GM21360 (cell line): Measurements from ENCODE around the gene HELT.
"Not testable (repeated sequence)": the region's sequence is repeated elsewhere in the genome, so short reads cannot be mapped to it uniquely, and the experiment has no call there.

Experiments used
- ATAC-seq: cut with Tn5 transposase; IDR thresholded peaks from one replicate; pipeline ENCODE4 v1.9.1; 2021; ENCODE audit warnings: mild to moderate bottlenecking, moderate library complexity; ENCODE audit not compliant: unreplicated experiment

Gene HELT

GRCh38 chr4:185035284-185035683 lies 17.0 kb downstream of the HELT start:
- ATAC-seq = no peak

GRCh38 chr4:185036019-185036418 lies 17.7 kb downstream of the HELT start:
- ATAC-seq = no peak

GRCh38 chr4:185036842-185037241 lies 18.6 kb downstream of the HELT start:
- no peak for ATAC-seq

DNA sequence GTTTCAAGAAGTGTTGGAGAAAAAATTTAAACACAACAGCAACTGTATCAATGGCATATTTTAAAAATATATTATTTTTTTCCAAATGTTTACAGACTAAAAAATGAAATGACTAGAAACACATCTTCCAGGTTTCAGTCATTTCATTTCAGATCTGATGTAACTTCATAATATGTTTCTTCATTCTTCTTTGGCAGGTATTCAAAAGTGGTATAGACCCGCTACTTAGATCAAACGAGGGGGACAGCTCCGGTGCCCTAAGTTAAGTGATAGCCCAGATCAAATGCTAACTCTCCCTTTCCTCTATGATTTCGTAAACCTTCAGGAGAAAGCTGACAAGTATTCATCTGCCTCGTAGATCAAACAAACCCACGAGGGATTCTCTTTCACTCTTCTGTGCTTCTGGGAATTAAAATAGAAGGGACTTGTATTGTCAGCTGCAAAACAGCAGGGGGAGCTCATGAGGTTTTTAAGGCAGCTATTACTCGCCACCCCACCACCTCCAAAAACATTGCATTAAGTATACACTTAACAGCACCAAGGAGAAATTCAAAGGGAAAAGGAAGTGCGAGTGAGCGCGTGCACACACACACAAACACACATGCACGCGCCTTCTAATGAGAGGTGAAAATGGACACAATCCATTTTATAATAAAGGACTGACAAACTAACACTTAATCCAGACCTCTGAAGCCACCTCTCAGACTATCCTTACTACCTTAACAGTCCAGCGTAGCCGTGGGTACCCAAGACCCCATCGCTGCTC lies 21.4 kb downstream of the HELT start:
- ATAC-seq = peak; percentile 80

GRCh38 chr4:185040523-185040922 lies 22.2 kb downstream of the HELT start:
- ATAC-seq = no peak

GRCh38 chr4:185050286-185050685 lies 32.0 kb downstream of the HELT start:
- ATAC-seq = not testable (repeated sequence)

DNA sequence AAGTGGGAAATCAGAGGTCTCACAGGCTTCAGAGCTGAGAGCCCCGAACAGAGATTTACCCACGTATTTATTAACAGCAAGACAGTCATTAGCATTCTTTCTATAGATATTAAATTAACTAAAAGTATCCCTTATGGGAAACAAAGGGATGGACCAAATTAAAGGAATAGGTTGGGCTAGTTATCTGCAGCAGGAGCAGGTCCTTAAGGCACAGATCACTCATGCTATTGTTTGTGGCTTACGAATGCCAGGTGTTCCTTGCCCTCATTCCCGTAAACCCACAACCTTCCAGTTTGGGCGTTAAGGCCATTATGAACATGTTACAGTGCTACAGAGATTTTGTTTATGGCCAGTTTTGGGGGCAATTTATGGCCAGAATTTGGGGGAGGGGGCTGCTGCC lies 33.0 kb downstream of the HELT start:
- not testable (repeated sequence) for ATAC-seq

DNA sequence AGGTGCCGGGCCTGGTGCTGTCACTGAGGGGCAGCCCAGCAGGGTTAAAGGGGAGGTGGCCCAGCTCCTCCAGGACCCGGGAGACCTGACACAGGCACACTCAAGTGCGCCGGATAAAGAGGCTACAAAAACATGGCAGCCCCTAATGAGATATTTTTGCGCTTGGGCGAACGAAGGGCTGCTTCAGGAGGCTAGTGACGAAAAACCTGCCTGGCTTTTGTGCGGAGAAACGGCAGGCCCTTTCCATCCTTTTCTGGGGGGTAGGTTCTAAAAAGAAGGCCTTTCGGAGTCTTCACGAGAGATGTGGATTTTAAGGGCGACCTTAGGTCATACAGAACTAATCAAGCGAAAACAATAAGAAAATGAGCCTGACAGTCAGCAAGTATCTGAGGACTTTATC lies 35.5 kb downstream of the HELT start:
- ATAC-seq = no peak

GRCh38 chr4:185054272-185054671 lies 36.0 kb downstream of the HELT start:
- ATAC-seq = no peak

DNA sequence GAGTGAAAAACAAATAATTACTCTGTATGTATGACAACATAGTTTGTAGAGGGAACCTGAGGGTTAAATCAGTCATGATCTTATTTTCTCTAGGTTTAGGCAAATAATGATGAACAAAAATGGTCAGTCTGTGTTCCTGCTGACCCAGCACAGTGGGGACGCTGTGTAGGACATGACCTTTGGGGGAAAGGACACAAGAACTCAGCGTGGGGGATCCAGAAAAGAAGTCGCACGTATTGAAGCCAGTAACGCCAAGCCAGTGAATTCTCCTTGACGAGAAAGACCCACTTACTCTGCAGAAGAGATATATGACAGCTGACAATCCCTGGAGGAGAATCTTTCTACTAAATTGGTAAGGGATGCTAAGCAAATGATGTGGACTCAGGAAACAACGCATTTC lies 36.6 kb downstream of the HELT start:
- no peak for ATAC-seq

- ATAC-seq = no peak
Observed at GRCh38 chr4:185061610-185062009, 43.3 kb downstream of the HELT start.

- no peak for ATAC-seq
Observed at GRCh38 chr4:185062606-185063005, 44.3 kb downstream of the HELT start.

DNA sequence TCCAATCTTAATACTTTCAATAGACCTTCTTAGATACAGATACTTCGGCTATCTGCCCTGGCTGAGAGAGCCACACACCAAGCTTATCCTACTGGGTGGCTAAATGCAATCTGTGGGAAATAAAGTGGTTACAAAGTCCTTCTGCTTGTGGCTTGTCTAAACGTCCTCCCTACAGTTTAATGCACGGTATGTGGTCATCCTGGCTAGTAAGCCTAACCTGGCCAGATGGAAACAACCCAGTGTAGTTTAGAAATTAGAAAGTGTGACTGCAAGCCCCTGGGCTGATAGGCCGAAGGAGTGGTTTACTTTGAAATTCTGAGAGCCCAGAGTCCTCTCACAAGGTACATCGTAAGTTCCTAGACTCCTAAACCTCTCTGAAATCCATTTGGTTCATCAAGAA lies 47.9 kb downstream of the HELT start:
- no peak for ATAC-seq

- ATAC-seq = no peak
Observed at GRCh38 chr4:185068837-185069236, 50.5 kb downstream of the HELT start.
